CMK (cell line): ENCODE data around the gene SV2B.
"Not testable (repeated sequence)": the region's sequence is repeated elsewhere in the genome, so short reads cannot be mapped to it uniquely, and the experiment has no call there.

Experiments
- DNase-seq: peaks from one replicate; pipeline ENCODE4 v3.0.0-alpha.2; 2010; ENCODE audit warnings: low read depth

Gene SV2B

GRCh38 chr15:91099995-91100813 is at the start of gene SV2B:
TSS of gene SV2B (plus strand) at chr15:91100257. CDS start at chr15:91226264, 126,007 bp downstream.
- no peak for DNase-seq

- DNase-seq, result no peak
Observed at GRCh38 chr15:91051248-91051647, 48.8 kb upstream of the SV2B start.

GRCh38 chr15:91054816-91055215 is 45.2 kb upstream of the SV2B start:
- DNase-seq, result no peak

- no peak for DNase-seq
Observed at GRCh38 chr15:91055548-91056331, 44.3 kb upstream of the SV2B start.

- no peak for DNase-seq
Observed at GRCh38 chr15:91061230-91061629, 38.8 kb upstream of the SV2B start.

GRCh38 chr15:91061997-91062396 is 38.1 kb upstream of the SV2B start:
- DNase-seq, result no peak

- DNase-seq, result no peak
Observed at GRCh38 chr15:91065505-91065904, 34.6 kb upstream of the SV2B start.

- no peak for DNase-seq
Observed at GRCh38 chr15:91067036-91067435, 33.0 kb upstream of the SV2B start.

GRCh38 chr15:91068436-91068835 is 31.6 kb upstream of the SV2B start:
- no peak for DNase-seq

- no peak for DNase-seq
Observed at GRCh38 chr15:91068966-91069365, 31.1 kb upstream of the SV2B start.

GRCh38 chr15:91070872-91071271 is 29.2 kb upstream of the SV2B start:
- no peak for DNase-seq

- DNase-seq, result no peak
Observed at GRCh38 chr15:91072161-91072560, 27.9 kb upstream of the SV2B start.

- DNase-seq, result no peak
Observed at GRCh38 chr15:91073077-91073476, 27.0 kb upstream of the SV2B start.

GRCh38 chr15:91073768-91074167 is 26.3 kb upstream of the SV2B start:
- no peak for DNase-seq

- DNase-seq, result no peak
Observed at GRCh38 chr15:91075739-91076138, 24.3 kb upstream of the SV2B start.

- DNase-seq, result no peak
Observed at GRCh38 chr15:91077029-91077428, 23.0 kb upstream of the SV2B start.

GRCh38 chr15:91093866-91094265 is 6.2 kb upstream of the SV2B start:
- DNase-seq, result not testable (repeated sequence)

GRCh38 chr15:91098451-91098850 is 1.6 kb upstream of the SV2B start:
- no peak for DNase-seq

- DNase-seq, result no peak
Observed at GRCh38 chr15:91099616-91099994, 452 bp upstream of the SV2B start.

GRCh38 chr15:91100814-91101607 is 954 bp downstream of the SV2B start:
- no peak for DNase-seq

- DNase-seq, result no peak
Observed at GRCh38 chr15:91101608-91101920, 1.5 kb downstream of the SV2B start.

- DNase-seq, result no peak
Observed at GRCh38 chr15:91102546-91103330, 2.7 kb downstream of the SV2B start.
